ENCODE results near the gene PGD.
"Not testable (repeated sequence)": the region's sequence is repeated elsewhere in the genome, so short reads cannot be mapped to it uniquely, and the experiment has no call there.

Gene PGD

DNA sequence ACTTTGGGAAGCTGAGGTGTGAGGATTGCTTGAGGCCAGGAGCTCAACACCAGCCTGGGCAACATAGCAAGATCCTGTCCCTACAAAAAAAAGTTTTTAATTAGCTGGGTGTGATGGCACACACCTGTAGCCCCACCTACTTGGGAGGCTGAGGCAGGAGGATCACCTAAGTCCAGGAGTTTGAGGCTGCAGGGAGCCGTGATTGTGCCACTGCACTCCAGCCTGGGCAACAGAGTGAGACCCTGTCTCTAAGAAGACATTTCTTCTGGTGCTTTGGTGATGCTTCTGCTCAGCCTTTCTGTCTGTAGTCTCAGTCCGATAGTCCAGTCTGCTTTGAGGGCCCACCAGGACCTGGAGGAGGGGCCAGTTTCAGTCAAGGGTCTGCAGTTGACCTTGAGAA, 8.3 kb downstream of the PGD start:
- no peak overlapping the region for H2BK15ac ChIP-seq (ENCODE audit: low read depth, poor library complexity, severe bottlenecking)
- no peak overlapping the region for H3K27ac ChIP-seq (ENCODE audit: low read length, poor library complexity, severe bottlenecking)
- no peaks in the 10 kb centered on the region for H3K27me3 ChIP-seq (ENCODE audit: control insufficient read depth in 1 of 2, insufficient read depth in 1 of 2, low read length in 2 of 2)
- no peak overlapping the region for H2BK5ac ChIP-seq (ENCODE audit: low read depth, low read length, poor library complexity, severe bottlenecking)
- H2BK120ac ChIP-seq (ENCODE audit: low read depth, low read length) = no peak overlapping the region
- H3K4me3 ChIP-seq (ENCODE audit: insufficient read depth in 1 of 2, low read depth in 1 of 2, low read length in 2 of 2) = no peak overlapping the region
- H2AK5ac ChIP-seq (ENCODE audit: low read length, severe bottlenecking) = no peak overlapping the region
- H4K8ac ChIP-seq (ENCODE audit: low read length) = no peak overlapping the region
- no peak overlapping the region for H2BK12ac ChIP-seq (ENCODE audit: low read length in 2 of 2)
- no peak overlapping the region for H3K9ac ChIP-seq (ENCODE audit: low read length)
- peaks cover 69 to 97% of the 10 kb centered on the region in 2 experiments for H3K36me3 ChIP-seq (ENCODE audit: control insufficient read depth in 1 of 2, insufficient read depth in 2 of 2, low read depth in 1 of 2, low read length in 2 of 2)
- H3K14ac ChIP-seq (ENCODE audit: low read length in 2 of 2) = no peak overlapping the region
- H3K9me3 ChIP-seq (ENCODE audit: control insufficient read depth, low read length) = no peaks in the 10 kb centered on the region
- H3K4me2 ChIP-seq (ENCODE audit: low read length, poor library complexity, severe bottlenecking) = no peak overlapping the region
- no peak for DNase-seq
- H3K4ac ChIP-seq (ENCODE audit: low read depth in 1 of 2, low read length in 2 of 2) = no peak overlapping the region
- peaks cover 2% of the 10 kb centered on the region for H3K4me1 ChIP-seq (ENCODE audit: control insufficient read depth, insufficient read depth, low read depth, low read length)
- H3K23ac ChIP-seq (ENCODE audit: low read length in 2 of 2) = no peak overlapping the region
- no peak overlapping the region for H2AFZ ChIP-seq (ENCODE audit: low read depth, low read length)
- no peak overlapping the region for H4K91ac ChIP-seq (ENCODE audit: low read length)
- 99% methylated on average over 2 of the region's 2 CpGs for WGBS
- no peak overlapping the region for H3K18ac ChIP-seq (ENCODE audit: low read depth in 1 of 2, low read length in 2 of 2)
- H3K79me1 ChIP-seq (replicated peaks; ENCODE audit: low read length, poor library complexity, severe bottlenecking) = peaks cover 30% of the 10 kb centered on the region

DNA sequence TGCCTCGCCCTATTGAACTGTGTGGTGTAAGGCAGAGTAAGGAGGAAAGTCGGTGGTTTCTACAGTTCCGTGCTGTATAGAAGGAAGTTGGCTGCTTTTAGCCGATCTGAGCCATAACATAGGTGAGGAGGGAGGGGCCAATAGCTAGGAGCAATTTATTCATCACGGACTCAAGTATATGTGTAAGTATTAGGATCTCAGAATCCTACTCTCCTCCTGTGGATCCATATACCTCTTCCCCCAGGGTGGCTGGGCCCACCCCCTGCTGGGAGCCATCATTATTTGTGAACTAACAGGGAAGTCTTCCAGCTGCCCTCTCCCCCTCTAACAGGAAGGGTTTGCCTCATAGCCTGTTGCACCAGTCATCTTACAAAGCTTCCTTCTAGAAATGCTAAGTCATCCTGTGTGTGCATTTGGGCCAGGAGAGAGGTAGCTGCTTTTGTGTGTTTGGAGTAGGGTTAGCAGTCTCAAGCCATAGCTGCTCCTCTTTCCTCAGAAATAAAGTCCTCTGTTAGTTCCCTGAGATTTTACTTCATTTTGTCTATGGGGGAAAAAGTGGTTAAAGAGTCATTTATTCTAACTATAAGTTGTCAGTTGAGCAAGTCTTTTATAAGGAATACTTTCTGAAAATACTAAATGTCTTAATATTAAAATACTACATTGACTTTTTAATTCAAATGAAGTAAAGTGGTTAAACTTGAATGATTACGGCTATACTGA, 16.5 kb downstream of the PGD start:
- WGBS = 90% methylated on average over 4 of the region's 6 CpGs
- Histone ChIP-seq H3K4me2 (ENCODE audit: low read length, poor library complexity, severe bottlenecking) (no peak overlapping the region), H2AFZ (ENCODE audit: low read depth, low read length) (no peak overlapping the region), H3K27me3 (ENCODE audit: control insufficient read depth in 1 of 2, insufficient read depth in 1 of 2, low read length in 2 of 2) (no peaks in the 10 kb centered on the region), H2BK15ac (ENCODE audit: low read depth, poor library complexity, severe bottlenecking) (no peak overlapping the region), H3K79me1 (replicated peaks; ENCODE audit: low read length, poor library complexity, severe bottlenecking) (peaks cover 8% of the 10 kb centered on the region), H3K4me1 (ENCODE audit: control insufficient read depth, insufficient read depth, low read depth, low read length) (peaks cover 2% of the 10 kb centered on the region), H4K91ac (ENCODE audit: low read length) (peak overlapping the region; percentile 25), H2AK5ac (ENCODE audit: low read length, severe bottlenecking) (peak overlapping the region; percentile 58), H3K36me3 (ENCODE audit: control insufficient read depth in 1 of 2, insufficient read depth in 2 of 2, low read depth in 1 of 2, low read length in 2 of 2) (peaks cover 64 to 94% of the 10 kb centered on the region in 2 experiments), H3K14ac (ENCODE audit: low read length in 2 of 2) (peak overlapping the region in 1 of 2 experiments; percentile 35), H3K18ac (ENCODE audit: low read depth in 1 of 2, low read length in 2 of 2) (peak overlapping the region in 1 of 2 experiments; percentile 28), H2BK5ac (ENCODE audit: low read depth, low read length, poor library complexity, severe bottlenecking) (no peak overlapping the region), H3K4me3 (ENCODE audit: insufficient read depth in 1 of 2, low read depth in 1 of 2, low read length in 2 of 2) (no peak overlapping the region), H3K9ac (ENCODE audit: low read length) (peak overlapping the region; percentile 66), H4K8ac (ENCODE audit: low read length) (peak overlapping the region; percentile 45), H2BK12ac (ENCODE audit: low read length in 2 of 2) (no peak overlapping the region), H3K4ac (ENCODE audit: low read depth in 1 of 2, low read length in 2 of 2) (no peak overlapping the region), H3K9me3 (ENCODE audit: control insufficient read depth, low read length) (no peaks in the 10 kb centered on the region), H3K27ac (ENCODE audit: low read length, poor library complexity, severe bottlenecking) (peak overlapping the region; percentile 34), H2BK120ac (ENCODE audit: low read depth, low read length) (no peak overlapping the region), H3K23ac (ENCODE audit: low read length in 2 of 2) (no peak overlapping the region)
- DNase-seq = peak; percentile 84

DNA sequence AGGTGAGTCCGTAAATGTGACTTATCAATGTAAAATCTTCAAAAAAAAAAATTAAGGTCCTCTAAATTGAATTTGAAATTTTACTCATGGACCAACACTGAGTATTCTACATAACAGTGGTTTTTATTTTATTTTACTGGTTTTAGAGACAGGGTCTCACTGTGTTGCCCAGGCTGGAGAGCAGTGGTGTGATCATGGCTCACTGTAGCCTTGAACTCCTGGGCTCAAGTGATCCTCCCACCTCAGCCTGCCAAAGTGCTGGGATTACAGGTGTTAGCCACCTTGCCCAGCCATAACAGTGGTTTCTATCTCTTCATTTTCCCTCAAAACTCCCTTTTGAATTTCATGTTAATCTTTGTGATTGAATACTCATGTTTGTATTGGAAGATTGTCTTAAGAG, 17.1 kb downstream of the PGD start:
- not testable (repeated sequence) for H3K27ac ChIP-seq (ENCODE audit: low read length, poor library complexity, severe bottlenecking); H3K79me1 ChIP-seq (replicated peaks; ENCODE audit: low read length, poor library complexity, severe bottlenecking); H2AFZ ChIP-seq (ENCODE audit: low read depth, low read length); H2AK5ac ChIP-seq (ENCODE audit: low read length, severe bottlenecking); H3K18ac ChIP-seq (ENCODE audit: low read depth in 1 of 2, low read length in 2 of 2); H4K91ac ChIP-seq (ENCODE audit: low read length); H2BK120ac ChIP-seq (ENCODE audit: low read depth, low read length); DNase-seq; H3K4me1 ChIP-seq (ENCODE audit: control insufficient read depth, insufficient read depth, low read depth, low read length); H2BK5ac ChIP-seq (ENCODE audit: low read depth, low read length, poor library complexity, severe bottlenecking); H3K4me3 ChIP-seq (ENCODE audit: insufficient read depth in 1 of 2, low read depth in 1 of 2, low read length in 2 of 2); H2BK15ac ChIP-seq (ENCODE audit: low read depth, poor library complexity, severe bottlenecking); H4K8ac ChIP-seq (ENCODE audit: low read length); H3K14ac ChIP-seq (ENCODE audit: low read length in 2 of 2); H3K23ac ChIP-seq (ENCODE audit: low read length in 2 of 2); H2BK12ac ChIP-seq (ENCODE audit: low read length in 2 of 2); H3K27me3 ChIP-seq (ENCODE audit: control insufficient read depth in 1 of 2, insufficient read depth in 1 of 2, low read length in 2 of 2); H3K4me2 ChIP-seq (ENCODE audit: low read length, poor library complexity, severe bottlenecking); H3K4ac ChIP-seq (ENCODE audit: low read depth in 1 of 2, low read length in 2 of 2); H3K9me3 ChIP-seq (ENCODE audit: control insufficient read depth, low read length)
- peak overlapping the region; percentile 66 for H3K9ac ChIP-seq (ENCODE audit: low read length)
- WGBS = no CpG with 5 or more reads among the region's 1 CpG
- peaks cover 69 to 93% of the 10 kb centered on the region in 2 experiments for H3K36me3 ChIP-seq (ENCODE audit: control insufficient read depth in 1 of 2, insufficient read depth in 2 of 2, low read depth in 1 of 2, low read length in 2 of 2)

DNA sequence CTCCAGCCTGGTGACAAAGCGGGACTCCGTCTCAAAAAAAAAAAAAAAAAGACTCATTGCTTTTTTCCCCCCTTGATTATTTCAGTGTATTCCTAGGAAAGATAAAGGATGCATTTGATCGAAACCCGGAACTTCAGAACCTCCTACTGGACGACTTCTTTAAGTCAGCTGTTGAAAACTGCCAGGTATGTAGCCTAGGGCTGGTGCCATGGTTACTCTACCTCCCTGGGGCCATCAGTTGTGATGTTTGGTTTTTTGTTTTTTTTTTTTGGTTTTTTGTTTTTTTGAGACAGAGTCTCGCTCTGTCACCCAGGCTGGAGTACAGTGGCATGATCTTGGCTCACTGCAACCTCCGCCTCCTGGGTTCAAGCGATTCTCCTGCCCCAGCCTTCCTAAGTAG, 19.9 kb downstream of the PGD start:
- H3K4me1 ChIP-seq (ENCODE audit: control insufficient read depth, insufficient read depth, low read depth, low read length); H3K4ac ChIP-seq (ENCODE audit: low read depth in 1 of 2, low read length in 2 of 2); H3K4me2 ChIP-seq (ENCODE audit: low read length, poor library complexity, severe bottlenecking); H2BK15ac ChIP-seq (ENCODE audit: low read depth, poor library complexity, severe bottlenecking); H3K14ac ChIP-seq (ENCODE audit: low read length in 2 of 2); DNase-seq; H3K27me3 ChIP-seq (ENCODE audit: control insufficient read depth in 1 of 2, insufficient read depth in 1 of 2, low read length in 2 of 2); H3K9me3 ChIP-seq (ENCODE audit: control insufficient read depth, low read length); H2BK120ac ChIP-seq (ENCODE audit: low read depth, low read length); H3K79me1 ChIP-seq (replicated peaks; ENCODE audit: low read length, poor library complexity, severe bottlenecking); H2BK5ac ChIP-seq (ENCODE audit: low read depth, low read length, poor library complexity, severe bottlenecking); H3K27ac ChIP-seq (ENCODE audit: low read length, poor library complexity, severe bottlenecking); H3K4me3 ChIP-seq (ENCODE audit: insufficient read depth in 1 of 2, low read depth in 1 of 2, low read length in 2 of 2); H3K9ac ChIP-seq (ENCODE audit: low read length); H4K91ac ChIP-seq (ENCODE audit: low read length); H2AFZ ChIP-seq (ENCODE audit: low read depth, low read length); H4K8ac ChIP-seq (ENCODE audit: low read length); H2BK12ac ChIP-seq (ENCODE audit: low read length in 2 of 2); H3K23ac ChIP-seq (ENCODE audit: low read length in 2 of 2); H3K18ac ChIP-seq (ENCODE audit: low read depth in 1 of 2, low read length in 2 of 2); H2AK5ac ChIP-seq (ENCODE audit: low read length, severe bottlenecking): not testable (repeated sequence)
- WGBS = 100% methylated on average over 5 of the region's 8 CpGs
- peaks cover 75 to 77% of the 10 kb centered on the region in 2 experiments for H3K36me3 ChIP-seq (ENCODE audit: control insufficient read depth in 1 of 2, insufficient read depth in 2 of 2, low read depth in 1 of 2, low read length in 2 of 2)

Measured in mesenchymal stem cell (in vitro differentiated cells and primary cell).